Omental fat pad (tissue), 4 donors: ENCODE results near the gene ATOSA. TPM values are rescaled to one million over a fixed set of nuclear protein-coding genes. Genes with fewer than 3 reads are reported as not detected.

Experiments
- ATAC-seq: fragments of 150-250 bp; one replicate; pipeline ENCODE4 v1.9.1; 2016; ENCODE audit warnings: mild to moderate bottlenecking, moderate library complexity; ENCODE audit not compliant: low FRiP score
- DNase-seq: peaks from one replicate; pipeline ENCODE4 v3.0.0-alpha.2; 2019; ENCODE audit warnings: low spot score
- total RNA-seq, 4 donors: library from RNA; depleted of rRNA; stranded (reverse); fragments of >200 nt; gene quantifications; one replicate each; pipeline ENCODE4 v1.1.0, GENCODE V29; 2016
- TF ChIP-seq, protein P1 (sequence below), 3 donors: fragments of 450-650 bp; IDR thresholded peaks; one replicate each; pipeline ENCODE4 v1.5.1; 2016 to 2017; ENCODE audit warnings: antibody characterized with exemption in 3 of 3, mild to moderate bottlenecking in 3 of 3, moderate library complexity in 2 of 3

The ATOSA gene
- total RNA-seq, 4 donors from 2014 or later, result 43.4 to 123 (median 72.2) TPM

DNA sequence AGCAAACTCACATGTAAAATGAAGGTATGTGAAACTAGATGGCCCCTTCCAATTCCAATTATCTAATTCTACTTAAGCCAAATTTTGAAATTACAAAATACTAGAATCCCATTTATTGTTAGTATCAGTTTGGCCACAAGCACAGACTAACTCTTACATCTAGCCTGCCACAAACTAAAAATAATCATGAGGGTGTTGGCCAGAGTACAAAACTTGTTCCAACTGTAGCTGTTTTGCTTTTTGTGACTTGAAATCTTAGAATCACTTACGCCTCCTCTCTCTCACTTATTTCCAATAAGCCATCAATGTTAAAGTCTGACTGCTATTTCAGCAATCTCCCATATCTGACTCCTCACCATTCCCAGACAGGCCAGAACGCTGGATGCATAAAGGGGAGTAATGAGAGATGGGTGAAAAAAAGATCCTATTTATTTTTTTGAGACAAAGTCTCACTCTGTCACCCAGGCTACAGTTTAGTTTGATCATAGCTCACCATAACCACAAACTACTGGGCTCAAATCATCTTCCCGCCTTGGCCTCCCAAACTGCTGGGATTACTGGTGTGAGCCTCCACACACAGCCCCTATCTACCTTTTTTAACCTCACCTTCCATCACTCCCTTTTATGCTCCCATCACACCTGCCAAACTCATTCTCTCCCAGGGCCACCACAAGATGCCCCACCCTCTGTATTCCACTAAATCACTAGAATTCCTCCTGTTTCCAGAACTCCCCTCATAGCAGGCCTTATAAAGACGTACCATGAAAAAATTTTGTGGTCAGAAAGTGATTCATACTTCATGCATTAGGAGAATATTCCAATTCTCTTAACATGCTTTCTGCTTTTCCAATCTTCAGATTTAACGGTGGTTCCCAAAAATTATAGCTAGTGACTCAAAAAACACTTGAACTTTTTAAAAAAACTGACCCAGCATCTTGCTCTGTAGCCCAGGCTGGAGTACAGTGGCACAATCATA is 36.5 kb downstream of the ATOSA start:
- TF ChIP-seq, protein P1, sequence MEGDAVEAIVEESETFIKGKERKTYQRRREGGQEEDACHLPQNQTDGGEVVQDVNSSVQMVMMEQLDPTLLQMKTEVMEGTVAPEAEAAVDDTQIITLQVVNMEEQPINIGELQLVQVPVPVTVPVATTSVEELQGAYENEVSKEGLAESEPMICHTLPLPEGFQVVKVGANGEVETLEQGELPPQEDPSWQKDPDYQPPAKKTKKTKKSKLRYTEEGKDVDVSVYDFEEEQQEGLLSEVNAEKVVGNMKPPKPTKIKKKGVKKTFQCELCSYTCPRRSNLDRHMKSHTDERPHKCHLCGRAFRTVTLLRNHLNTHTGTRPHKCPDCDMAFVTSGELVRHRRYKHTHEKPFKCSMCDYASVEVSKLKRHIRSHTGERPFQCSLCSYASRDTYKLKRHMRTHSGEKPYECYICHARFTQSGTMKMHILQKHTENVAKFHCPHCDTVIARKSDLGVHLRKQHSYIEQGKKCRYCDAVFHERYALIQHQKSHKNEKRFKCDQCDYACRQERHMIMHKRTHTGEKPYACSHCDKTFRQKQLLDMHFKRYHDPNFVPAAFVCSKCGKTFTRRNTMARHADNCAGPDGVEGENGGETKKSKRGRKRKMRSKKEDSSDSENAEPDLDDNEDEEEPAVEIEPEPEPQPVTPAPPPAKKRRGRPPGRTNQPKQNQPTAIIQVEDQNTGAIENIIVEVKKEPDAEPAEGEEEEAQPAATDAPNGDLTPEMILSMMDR (IDR thresholded peaks at IDR 0.05), result no peak
- ATAC-seq, result no peak
- DNase-seq, result no peak

DNA sequence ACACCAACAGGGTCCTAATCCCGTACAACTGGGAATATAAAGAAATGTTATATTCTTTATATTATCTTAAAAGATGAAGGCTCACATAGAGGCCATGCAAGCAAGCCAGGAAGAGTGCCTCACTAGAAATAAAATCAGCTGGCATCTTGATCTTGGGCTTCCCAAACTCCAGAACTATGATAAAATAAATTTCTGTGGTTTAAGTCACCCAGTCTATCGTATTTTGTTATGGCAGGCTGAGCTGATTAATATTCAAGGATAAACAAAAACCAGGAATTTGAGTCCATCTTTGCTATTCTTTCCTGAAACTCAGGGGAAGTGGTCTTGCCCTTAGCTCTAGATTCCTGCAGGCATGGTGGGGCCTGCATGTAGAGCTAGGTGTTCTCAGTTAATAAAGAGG is 42.7 kb downstream of the ATOSA start:
- DNase-seq (no peak), ATAC-seq (no peak)
- TF ChIP-seq, protein P1 (IDR thresholded peaks at IDR 0.05), result no peak

DNA sequence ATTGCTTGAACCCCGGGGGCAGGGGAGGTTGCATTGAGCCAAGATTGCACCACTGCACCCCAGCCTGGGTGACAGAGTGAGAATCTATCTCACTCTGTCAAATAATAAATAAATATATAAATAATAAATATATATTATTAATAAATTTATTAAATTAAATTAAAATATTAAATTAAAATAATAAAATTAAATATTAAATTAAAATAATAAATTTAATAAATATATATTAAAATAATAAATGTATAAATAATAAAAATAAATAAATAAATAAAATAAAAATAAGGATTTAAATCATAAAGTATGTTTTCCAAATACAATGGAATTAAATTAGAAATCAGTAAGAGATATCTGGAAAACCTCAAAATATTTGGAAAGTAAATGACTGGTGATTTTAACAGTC is 43.3 kb downstream of the ATOSA start:
- DNase-seq, result no peak
- TF ChIP-seq, protein P1 (IDR thresholded peaks at IDR 0.05), result no peak
- ATAC-seq, result no peak

Other genes with a start within 250 kb of the ATOSA start
- gene MYO5A, start 150.5 kb downstream of the ATOSA start, total RNA-seq, result 10 to 100 TPM; 45.5 to 81.6 (median 65.5) TPM
- 100 to 1,000 TPM; 105 to 144 (median 131) TPM for gene ARPP19, start 110.4 kb downstream of the ATOSA start, total RNA-seq
- under 1 TPM in 1 of 4 donors, not detected in 3; 0.38 TPM for gene ONECUT1, start 110.9 kb upstream of the ATOSA start, total RNA-seq